Smooth muscle cell (in vitro differentiated cells): Measurements from ENCODE around the gene CPN1. TPM values are rescaled to one million over a fixed set of nuclear protein-coding genes. Genes with fewer than 3 reads are reported as not detected.
A peak's percentile ranks its signal among the peaks of the same experiment; 100 is the strongest.

Experiments used
- DNase-seq: peaks from one replicate; lab custom pipeline; 2025; ENCODE audit not compliant: unreplicated experiment; lab: John Stamatoyannopoulos, UW
- H2AFZ ChIP-seq: fragments of 200-600 bp; sonication (generic); 2 replicates; pipeline ENCODE4 v1.6.0; 2016; ENCODE audit warnings: antibody characterized with exemption, low read depth, mild to moderate bottlenecking
- H3F3A ChIP-seq: fragments of 200-600 bp; sonication (generic); 2 replicates; pipeline ENCODE4 v1.6.0; 2017; ENCODE audit warnings: antibody characterized with exemption, low read depth
- H3K27ac ChIP-seq: fragments of 200-600 bp; sonication (generic); 2 replicates; pipeline ENCODE4 v1.5.1; 2016; ENCODE audit warnings: low read depth, mild to moderate bottlenecking
- H3K27me3 ChIP-seq: fragments of 200-600 bp; sonication (generic); 2 replicates; pipeline ENCODE4 v1.6.1; 2016; ENCODE audit warnings: low read depth, mild to moderate bottlenecking
- H3K36me3 ChIP-seq: fragments of 200-600 bp; sonication (generic); 2 replicates; pipeline ENCODE4 v1.5.1; 2016; ENCODE audit warnings: low read depth
- H3K4me1 ChIP-seq: fragments of 200-600 bp; sonication (generic); 2 replicates; pipeline ENCODE4 v1.5.1; 2016; ENCODE audit warnings: low read depth
- H3K4me2 ChIP-seq: fragments of 200-600 bp; sonication (generic); 2 replicates; pipeline ENCODE4 v1.6.0; 2016; ENCODE audit warnings: mild to moderate bottlenecking
- H3K4me3 ChIP-seq: fragments of 200-600 bp; sonication (generic); 2 replicates; pipeline ENCODE4 v1.5.1; 2016; ENCODE audit warnings: mild to moderate bottlenecking
- H3K79me2 ChIP-seq: fragments of 200-600 bp; sonication (generic); 2 replicates; pipeline ENCODE4 v1.6.0; 2016; ENCODE audit warnings: low read depth, mild to moderate bottlenecking
- H3K9ac ChIP-seq: fragments of 200-600 bp; sonication (generic); 2 replicates; pipeline ENCODE4 v1.6.0; 2016; ENCODE audit warnings: low read depth
- H3K9me3 ChIP-seq: fragments of 200-600 bp; sonication (generic); replicated peaks from 2 replicates; pipeline ENCODE4 v1.5.1; 2016; ENCODE audit warnings: low read depth
- H4K20me1 ChIP-seq: fragments of 200-600 bp; sonication (generic); 2 replicates; pipeline ENCODE4 v1.6.0; 2016; ENCODE audit warnings: low read depth
- WGBS: methylation state at CpG from one replicate; pipeline ENCODE4 v1.1.7; 2016; ENCODE audit warnings: low lambda C conversion rate; 5-methylcytosine and 5-hydroxymethylcytosine counted together
- polyA plus RNA-seq: library from polyadenylated mRNA; unstranded; fragments of >200 nt; fragmentation: Nextera tagmentation; extraction: Ambion mirVana; gene quantifications from 2 replicates; pipeline ENCODE4 v1.2.1, GENCODE V29; 2016
- total RNA-seq: library from RNA; depleted of rRNA; stranded (reverse); fragments of >200 nt; gene quantifications from 2 replicates; pipeline ENCODE4 v1.2.3, GENCODE V29; 2014
- TF ChIP-seq, protein P1 (sequence below): fragments of 200-600 bp; sonication (generic); IDR thresholded peaks from 2 replicates; pipeline ENCODE4 v1.5.1; 2017; ENCODE audit warnings: borderline replicate concordance, mild to moderate bottlenecking, antibody characterized with exemption; ENCODE audit not compliant: insufficient read depth, poor library complexity, severe bottlenecking

The CPN1 gene
- total and polyA plus RNA-seq, 2 experiments from 2014 or later: not detected

GRCh38 chr10:100008142-100008522 is 73.5 kb downstream of the CPN1 start:
- Histone ChIP-seq H3K79me2 (peaks cover 58% of the 10 kb centered on the region), H3K4me1 (peaks cover 40% of the 10 kb centered on the region), H3K9me3 (no peaks in the 10 kb centered on the region), H4K20me1 (peaks cover 7% of the 10 kb centered on the region), H3K4me3 (peak overlapping the region; percentile 75), H3F3A (peaks cover 36% of the 10 kb centered on the region), H3K27me3 (no peaks in the 10 kb centered on the region), H3K4me2 (peak overlapping the region; percentile 88), H3K36me3 (no peaks in the 10 kb centered on the region), H3K27ac (peak overlapping the region; percentile 97), H3K9ac (peak overlapping the region; percentile 67), H2AFZ (no peak overlapping the region)
- 24% methylated on average over 6 of the region's 6 CpGs for WGBS
- no peak for DNase-seq
- TF ChIP-seq, protein P1, sequence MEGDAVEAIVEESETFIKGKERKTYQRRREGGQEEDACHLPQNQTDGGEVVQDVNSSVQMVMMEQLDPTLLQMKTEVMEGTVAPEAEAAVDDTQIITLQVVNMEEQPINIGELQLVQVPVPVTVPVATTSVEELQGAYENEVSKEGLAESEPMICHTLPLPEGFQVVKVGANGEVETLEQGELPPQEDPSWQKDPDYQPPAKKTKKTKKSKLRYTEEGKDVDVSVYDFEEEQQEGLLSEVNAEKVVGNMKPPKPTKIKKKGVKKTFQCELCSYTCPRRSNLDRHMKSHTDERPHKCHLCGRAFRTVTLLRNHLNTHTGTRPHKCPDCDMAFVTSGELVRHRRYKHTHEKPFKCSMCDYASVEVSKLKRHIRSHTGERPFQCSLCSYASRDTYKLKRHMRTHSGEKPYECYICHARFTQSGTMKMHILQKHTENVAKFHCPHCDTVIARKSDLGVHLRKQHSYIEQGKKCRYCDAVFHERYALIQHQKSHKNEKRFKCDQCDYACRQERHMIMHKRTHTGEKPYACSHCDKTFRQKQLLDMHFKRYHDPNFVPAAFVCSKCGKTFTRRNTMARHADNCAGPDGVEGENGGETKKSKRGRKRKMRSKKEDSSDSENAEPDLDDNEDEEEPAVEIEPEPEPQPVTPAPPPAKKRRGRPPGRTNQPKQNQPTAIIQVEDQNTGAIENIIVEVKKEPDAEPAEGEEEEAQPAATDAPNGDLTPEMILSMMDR: no peak

GRCh38 chr10:100007231-100008141 is 74.2 kb downstream of the CPN1 start:
- H3F3A ChIP-seq: peaks cover 36% of the 10 kb centered on the region
- no peak overlapping the region for H2AFZ ChIP-seq
- peaks cover 7% of the 10 kb centered on the region for H4K20me1 ChIP-seq
- DNase-seq: no peak
- no peaks in the 10 kb centered on the region for H3K9me3 ChIP-seq
- peak overlapping the region; percentile 88 for H3K4me2 ChIP-seq
- TF ChIP-seq, protein P1: no peak
- peaks cover 65% of the 10 kb centered on the region for H3K79me2 ChIP-seq
- peak overlapping the region; percentile 97 for H3K27ac ChIP-seq
- WGBS: 51% methylated on average over 10 of the region's 10 CpGs
- H3K36me3 ChIP-seq: no peaks in the 10 kb centered on the region
- H3K4me3 ChIP-seq: peak overlapping the region; percentile 75
- H3K4me1 ChIP-seq: peaks cover 40% of the 10 kb centered on the region
- H3K27me3 ChIP-seq: no peaks in the 10 kb centered on the region
- H3K9ac ChIP-seq: peak overlapping the region; percentile 47

- Histone ChIP-seq H3K9me3 (no peaks in the 10 kb centered on the region), H3K4me2 (peak overlapping the region; percentile 88), H3K36me3 (no peaks in the 10 kb centered on the region), H3F3A (peaks cover 36% of the 10 kb centered on the region), H3K27me3 (no peaks in the 10 kb centered on the region), H3K4me1 (peaks cover 40% of the 10 kb centered on the region), H3K9ac (peak overlapping the region; percentile 77), H3K27ac (peak overlapping the region; percentile 97), H3K4me3 (peak overlapping the region; percentile 27), H4K20me1 (peaks cover 16% of the 10 kb centered on the region), H2AFZ (no peak overlapping the region), H3K79me2 (peaks cover 76% of the 10 kb centered on the region)
- TF ChIP-seq, protein P1: no peak
- no peak for DNase-seq
- 2% methylated on average over 4 of the region's 4 CpGs for WGBS
These were observed 75.3 kb downstream of the CPN1 start for GRCh38 chr10:100006243-100006886.
